GM19463 (cell line): ENCODE data around the gene TCTN2.

Experiments used
- ATAC-seq: cut with Tn5 transposase; IDR thresholded peaks from one replicate; pipeline ENCODE4 v1.9.1; 2021; ENCODE audit warnings: mild to moderate bottlenecking, moderate library complexity; ENCODE audit not compliant: unreplicated experiment

The TCTN2 gene

DNA sequence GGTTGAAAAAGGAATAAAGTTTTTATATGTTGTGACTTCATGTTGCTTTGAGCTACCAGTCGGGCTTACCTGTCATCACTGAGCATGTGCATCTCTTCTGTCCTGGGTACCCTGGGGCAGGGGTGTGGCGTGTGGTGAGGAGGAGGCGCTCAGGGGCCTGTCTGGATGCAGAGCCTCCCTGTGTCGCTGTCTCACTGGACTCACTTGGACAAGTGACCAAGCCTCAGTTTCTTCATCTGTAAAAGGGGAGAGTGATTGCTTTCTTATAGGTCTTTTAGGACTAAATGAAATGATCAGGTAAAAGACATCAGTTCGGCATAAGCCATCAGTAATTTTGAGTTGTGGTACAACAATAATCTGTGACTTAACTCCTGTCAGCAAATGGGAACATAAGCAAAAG is 63.4 kb downstream of the TCTN2 start:
- ATAC-seq: no peak

DNA sequence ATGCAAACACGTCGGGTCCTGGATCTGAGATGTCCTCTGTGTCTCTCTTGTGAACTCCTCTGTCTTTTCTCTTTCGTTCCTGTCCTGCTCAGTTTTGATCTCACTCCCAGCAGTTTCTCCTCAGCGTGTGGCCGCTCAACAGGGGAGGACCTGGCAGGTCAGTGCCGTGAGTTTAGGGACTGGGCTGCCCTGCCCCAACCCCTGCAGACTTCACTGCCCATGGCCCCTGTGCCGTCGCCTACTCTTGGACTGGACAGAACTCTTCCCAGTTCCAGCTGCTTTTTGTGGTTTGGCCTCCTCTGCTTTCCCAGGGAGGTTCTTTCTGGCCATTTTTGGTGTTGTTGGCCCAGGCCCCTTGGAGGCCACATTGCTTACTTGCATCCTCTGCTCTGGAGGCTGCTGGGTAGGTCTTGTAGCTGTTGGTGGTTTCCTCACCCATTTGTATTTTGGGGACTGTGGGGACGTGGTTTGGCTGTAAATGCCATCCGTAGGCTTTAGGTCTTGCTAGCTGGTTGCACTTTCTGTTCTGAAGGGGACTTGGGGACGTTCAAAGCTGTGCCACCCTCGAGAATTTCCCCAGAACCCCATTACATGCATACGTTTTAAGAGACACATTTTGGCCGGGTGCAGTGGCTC is 71.1 kb downstream of the TCTN2 start:
- no peak for ATAC-seq

DNA sequence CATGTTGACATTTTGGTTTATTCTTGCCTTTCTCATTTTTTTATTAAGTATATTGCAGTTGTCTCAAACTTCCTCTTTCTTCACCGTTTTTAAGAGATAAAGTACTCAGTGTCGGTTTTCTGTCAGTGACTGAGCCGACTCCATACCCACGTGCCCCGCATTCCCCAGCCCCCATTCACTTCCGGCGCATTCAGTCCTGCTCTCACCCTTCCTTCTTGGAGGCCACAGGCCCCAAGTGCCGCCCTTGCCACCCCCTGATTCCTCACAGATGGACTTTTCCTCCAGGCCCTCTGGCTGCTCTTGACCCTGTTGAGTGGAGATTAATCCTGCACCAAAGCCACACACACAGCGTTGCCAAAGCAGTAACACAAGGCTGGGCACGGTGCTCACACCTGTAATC is 72.1 kb downstream of the TCTN2 start:
- no peak for ATAC-seq

DNA sequence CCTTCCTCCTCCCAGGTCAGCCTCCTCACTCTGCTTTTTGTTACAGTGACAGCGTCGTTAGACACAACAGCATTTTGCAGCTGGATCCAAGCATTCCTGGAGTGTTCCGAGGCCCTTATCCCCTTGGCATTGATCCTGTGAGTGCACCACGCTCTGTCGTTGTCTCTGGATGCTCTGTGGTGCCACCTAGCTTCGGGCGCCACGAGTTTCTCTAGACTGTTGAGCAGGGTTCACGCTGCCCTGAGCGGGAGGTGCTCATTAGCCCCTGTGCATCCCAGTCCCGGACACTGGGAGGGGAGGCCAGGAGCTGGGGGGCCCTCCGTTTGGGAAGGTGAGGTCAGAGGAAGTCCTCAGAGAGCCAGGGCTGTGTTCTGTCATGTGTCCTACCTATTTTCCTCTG is 73.9 kb downstream of the TCTN2 start:
- ATAC-seq: no peak

DNA sequence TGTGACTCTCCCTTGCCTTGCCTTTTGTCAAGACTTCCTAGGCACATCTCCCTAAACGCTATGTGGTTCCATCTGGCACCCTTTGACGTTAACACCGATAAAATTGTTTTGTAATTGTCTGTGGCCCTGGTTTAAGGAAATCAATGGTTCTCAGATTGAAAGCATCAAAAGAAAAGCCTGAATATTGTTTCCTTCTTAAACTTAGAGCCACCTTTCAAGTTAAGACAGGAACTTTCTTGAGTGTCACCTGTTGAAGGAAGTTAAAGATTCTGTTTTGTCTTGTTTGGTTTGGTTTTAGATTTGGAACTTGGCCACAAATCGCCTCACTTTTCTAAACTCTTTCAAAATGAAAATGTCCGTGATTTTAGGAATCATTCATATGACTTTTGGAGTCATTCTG is 76.4 kb downstream of the TCTN2 start:
- no peak for ATAC-seq

DNA sequence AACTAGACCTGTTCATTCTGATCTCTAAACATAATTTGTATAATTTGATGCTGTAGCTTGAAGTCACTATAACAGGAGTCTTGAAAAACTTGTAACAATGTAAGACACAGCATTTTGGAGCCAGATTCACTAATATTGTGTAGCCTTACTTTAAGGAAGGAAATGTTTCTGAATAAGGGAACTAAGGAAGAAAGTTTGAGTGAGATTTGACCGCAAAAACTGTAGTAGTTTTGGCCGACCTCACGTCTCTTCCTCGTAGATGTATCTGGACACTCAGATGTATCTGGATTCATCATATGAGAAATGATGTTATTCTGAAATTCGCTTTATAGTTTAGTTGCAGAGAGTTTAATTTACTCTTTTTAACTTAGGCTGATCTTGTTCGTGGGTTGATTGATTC is 77.2 kb downstream of the TCTN2 start:
- ATAC-seq: no peak

DNA sequence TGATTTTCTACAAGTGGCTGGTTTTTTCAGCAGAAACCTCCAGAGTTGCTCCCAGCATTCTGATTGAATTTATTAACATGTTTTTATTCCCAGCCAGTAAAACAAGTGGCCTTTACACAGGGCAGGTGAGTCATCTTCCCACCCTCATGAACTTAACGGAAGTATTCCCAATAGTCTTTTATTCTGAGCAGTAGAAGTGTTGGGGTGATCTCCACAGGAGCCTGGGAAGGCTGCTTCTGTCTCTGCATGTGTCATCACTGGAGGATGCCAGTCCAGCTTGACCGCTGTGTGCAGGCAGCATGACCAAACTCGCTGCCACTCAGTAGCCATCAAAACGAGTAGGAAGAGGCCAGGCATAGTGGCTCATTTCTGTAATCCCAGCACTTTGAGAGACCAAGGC is 77.7 kb downstream of the TCTN2 start:
- ATAC-seq: no peak

DNA sequence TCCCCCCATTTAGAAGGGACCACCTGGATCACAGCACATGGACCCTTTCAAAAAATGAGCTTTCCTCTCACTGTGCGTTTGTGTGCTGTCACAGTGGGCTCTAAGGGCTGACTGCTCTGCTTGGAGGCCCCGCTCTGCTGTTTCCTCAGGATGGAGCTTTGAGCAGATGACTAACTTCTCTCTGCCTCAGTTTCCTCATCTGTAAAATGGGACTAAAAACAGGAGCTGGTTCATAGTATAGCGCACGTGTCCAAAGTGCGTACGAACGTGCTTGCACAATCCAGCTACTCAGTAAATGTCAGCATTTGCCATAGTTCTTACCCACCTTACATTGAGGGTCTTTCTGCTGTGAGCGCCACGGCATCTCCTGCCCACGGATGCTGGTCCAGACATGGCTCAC is 78.4 kb downstream of the TCTN2 start:
- ATAC-seq: no peak

DNA sequence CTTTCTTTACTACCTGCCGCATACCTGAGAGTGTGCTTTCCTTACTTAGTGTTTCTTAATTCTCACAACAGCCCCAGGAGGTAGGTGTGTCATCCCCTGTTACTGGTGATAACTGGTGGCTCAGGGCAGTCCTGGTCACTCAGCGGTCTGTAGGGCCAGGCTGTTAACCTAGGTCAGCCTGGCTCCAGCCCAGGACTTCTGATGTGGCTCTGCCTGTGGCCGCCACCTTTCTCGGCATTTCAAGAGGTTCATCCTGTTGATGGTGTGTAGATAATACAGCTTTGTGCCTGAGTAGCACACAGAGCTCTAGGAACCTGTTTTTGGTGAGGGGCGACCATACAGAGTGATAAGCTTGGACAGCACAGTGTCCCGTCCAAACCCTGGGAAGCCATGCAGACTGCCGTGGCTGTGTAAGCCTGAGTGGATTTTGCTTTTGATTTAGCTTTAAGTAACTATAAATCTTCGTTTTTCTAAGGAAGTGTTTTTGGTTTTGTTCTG is 79.3 kb downstream of the TCTN2 start:
- no peak for ATAC-seq

DNA sequence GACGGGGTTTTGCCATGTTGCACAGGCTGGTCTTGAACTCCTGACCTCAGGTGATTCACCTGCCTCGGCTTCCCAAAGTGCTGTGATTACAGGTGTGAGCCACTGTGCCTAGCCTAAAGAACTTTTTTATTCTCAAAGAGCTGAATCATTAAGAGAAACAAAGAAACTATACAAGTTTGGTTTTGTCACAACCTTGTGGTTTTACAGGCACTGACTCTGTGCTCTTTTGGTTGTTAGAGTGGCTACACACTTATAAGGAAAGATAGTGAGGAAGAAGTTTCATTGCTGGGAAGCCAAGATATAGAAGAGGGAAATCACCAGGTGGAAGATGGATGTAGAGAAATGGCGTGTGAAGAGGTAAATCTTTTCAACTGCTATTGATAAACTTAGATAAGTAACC is 81.1 kb downstream of the TCTN2 start:
- ATAC-seq: no peak

DNA sequence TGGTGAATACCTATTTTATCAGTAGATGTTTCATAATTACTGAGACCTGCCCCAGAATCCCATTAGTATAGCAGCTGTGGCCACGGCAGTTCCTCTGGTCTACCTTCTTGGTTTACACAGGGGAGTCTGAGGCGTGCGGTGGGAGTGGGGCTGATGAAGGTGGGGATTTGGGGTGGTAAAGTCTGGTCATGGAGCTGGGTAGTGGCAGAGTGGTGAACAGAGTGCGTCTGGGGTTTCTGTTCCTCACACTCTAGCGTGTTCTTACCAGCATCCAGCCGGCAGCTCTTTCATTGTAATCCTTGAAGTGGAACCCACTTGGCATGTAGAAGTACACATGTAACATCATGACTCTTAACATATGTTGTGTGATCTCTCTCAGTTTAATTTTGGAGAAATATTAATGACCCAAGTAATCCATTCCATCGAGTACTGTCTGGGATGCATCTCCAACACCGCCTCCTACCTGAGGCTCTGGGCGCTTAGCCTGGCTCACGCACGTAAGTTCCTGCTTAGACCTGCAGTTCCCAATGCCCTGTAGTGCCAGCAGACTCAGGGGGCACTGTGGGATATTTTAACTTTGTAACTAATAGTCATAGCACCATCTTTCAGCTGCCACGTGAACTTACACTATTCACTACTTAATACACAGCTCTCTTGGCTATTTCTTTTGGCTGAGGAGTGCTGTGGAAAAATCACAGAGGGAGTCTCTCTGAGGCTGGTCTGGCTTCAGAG is 83.3 kb downstream of the TCTN2 start:
- ATAC-seq: no peak

DNA sequence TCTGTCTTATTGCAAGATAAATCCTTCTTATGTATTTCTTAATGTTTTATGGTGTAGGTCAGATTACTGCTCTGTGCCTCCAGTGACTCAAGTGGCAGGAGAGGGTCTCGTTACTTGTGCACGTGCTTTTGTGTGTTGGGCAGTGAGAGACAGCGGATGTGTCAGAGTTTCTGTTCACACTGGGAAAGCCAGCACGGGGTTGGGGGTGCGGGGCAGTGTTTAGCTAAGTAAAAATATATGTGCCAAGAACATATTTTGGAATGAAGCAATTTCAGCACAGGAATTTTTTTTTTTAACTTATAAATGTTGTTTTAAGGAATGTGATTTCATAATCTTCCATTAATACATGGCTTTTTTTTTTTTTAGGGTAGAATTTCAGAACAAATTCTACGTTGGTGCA is 86.6 kb downstream of the TCTN2 start:
- ATAC-seq: no peak
